Loucy (cell line): ENCODE data around the gene ANO10.
A peak's percentile ranks its signal among the peaks of the same experiment; 100 is the strongest.

Experiments
- H2AFZ ChIP-seq: fragments of 200-600 bp; sonication (generic); 2 replicates; pipeline ENCODE4 v1.6.0; 2016; ENCODE audit warnings: antibody characterized with exemption, mild to moderate bottlenecking, low read length, moderate library complexity
- H3F3A ChIP-seq: fragments of 200-600 bp; 2 replicates; pipeline ENCODE4 v1.6.0; 2016; ENCODE audit warnings: antibody characterized with exemption, low read depth, mild to moderate bottlenecking
- H3K27me3 ChIP-seq: fragments of 200-600 bp; sonication (generic); 2 replicates; pipeline ENCODE4 v1.6.1; 2014; ENCODE audit warnings: low read length, mild to moderate bottlenecking; ENCODE audit not compliant: insufficient read depth, poor library complexity, severe bottlenecking
- H3K36me3 ChIP-seq: fragments of 200-600 bp; sonication (generic); 2 replicates; pipeline ENCODE4 v1.6.1; 2016; ENCODE audit warnings: low read length; ENCODE audit not compliant: insufficient read depth
- H3K4me1 ChIP-seq: fragments of 200-600 bp; sonication (generic); 2 replicates; pipeline ENCODE4 v1.5.1; 2014; ENCODE audit warnings: low read length, mild to moderate bottlenecking; ENCODE audit not compliant: insufficient read depth, poor library complexity, severe bottlenecking
- H3K4me2 ChIP-seq: fragments of 200-600 bp; sonication (generic); 2 replicates; pipeline ENCODE4 v1.6.0; 2014; ENCODE audit warnings: antibody characterized with exemption, low read length, low read depth, mild to moderate bottlenecking; ENCODE audit not compliant: poor library complexity, severe bottlenecking
- H3K4me3 ChIP-seq: fragments of 200-600 bp; sonication (generic); 2 replicates; pipeline ENCODE4 v1.5.1; 2014; ENCODE audit warnings: low read length, mild to moderate bottlenecking, mixed read lengths; ENCODE audit not compliant: poor library complexity, severe bottlenecking
- H3K79me2 ChIP-seq: fragments of 200-600 bp; sonication (generic); 2 replicates; pipeline ENCODE4 v1.6.1; 2014; ENCODE audit warnings: low read length; ENCODE audit not compliant: insufficient read depth
- H3K9ac ChIP-seq: fragments of 200-600 bp; sonication (generic); 2 replicates; pipeline ENCODE4 v1.6.0; 2014; ENCODE audit warnings: mild to moderate bottlenecking, low read depth, low read length, moderate library complexity; ENCODE audit not compliant: poor library complexity, severe bottlenecking
- H3K9me2 ChIP-seq: fragments of 200-600 bp; sonication (generic); replicated peaks from 2 replicates; pipeline ENCODE4 v1.6.1; 2016; ENCODE audit warnings: low read depth, low read length, mixed read lengths
- H3K9me3 ChIP-seq: fragments of 200-600 bp; sonication (generic); 2 replicates; pipeline ENCODE4 v1.6.1; 2014; ENCODE audit warnings: mild to moderate bottlenecking, antibody characterized with exemption, low read length, low read depth; ENCODE audit not compliant: insufficient read depth
- H4K20me1 ChIP-seq: fragments of 200-600 bp; sonication (generic); 2 replicates; pipeline ENCODE4 v1.6.0; 2014; ENCODE audit warnings: antibody characterized with exemption, low read length, mild to moderate bottlenecking; ENCODE audit not compliant: insufficient read depth, poor library complexity, severe bottlenecking
- CTCF ChIP-seq: fragments of 200-600 bp; sonication (generic); conservative IDR thresholded peaks from 2 replicates; pipeline ENCODE4 v1.5.1; 2014; ENCODE audit warnings: mild to moderate bottlenecking, antibody characterized with exemption, low read length
- EZH2phosphoT487 ChIP-seq: fragments of 200-600 bp; IDR thresholded peaks from 2 replicates; pipeline ENCODE4 v1.6.1; 2018; ENCODE audit warnings: antibody characterized with exemption, mild to moderate bottlenecking, moderate library complexity, borderline replicate concordance

Gene ANO10

GRCh38 chr3:43400167-43400566 lies 221.6 kb downstream of the ANO10 start:
- no peak overlapping the region for H3K4me2 ChIP-seq

GRCh38 chr3:43399034-43399433 lies 222.8 kb downstream of the ANO10 start:
- TF ChIP-seq EZH2phosphoT487 (no peak), CTCF (no peak)
- no peak overlapping the region for H3K4me3 ChIP-seq
- H2AFZ ChIP-seq, result no peak overlapping the region
- H3K36me3 ChIP-seq, result no peaks in the 10 kb centered on the region
- H4K20me1 ChIP-seq, result no peaks in the 10 kb centered on the region
- no peaks in the 10 kb centered on the region for H3K79me2 ChIP-seq
- no peaks in the 10 kb centered on the region for H3K27me3 ChIP-seq
- peaks cover 7% of the 10 kb centered on the region; the same call in 1 of the 2 replicates for H3F3A ChIP-seq
- H3K9ac ChIP-seq, result no peak overlapping the region
- no peaks in the 10 kb centered on the region for H3K9me3 ChIP-seq
- no peaks in the 10 kb centered on the region for H3K9me2 ChIP-seq
- H3K4me2 ChIP-seq, result no peak overlapping the region
- peaks cover 4% of the 10 kb centered on the region for H3K4me1 ChIP-seq

More at GRCh38 chr3:43400167-43400566, 221.6 kb downstream of the ANO10 start:
- Histone ChIP-seq H3K9me2 (no peaks in the 10 kb centered on the region), H4K20me1 (no peaks in the 10 kb centered on the region), H3K4me1 (no peaks in the 10 kb centered on the region), H2AFZ (no peak overlapping the region), H3K36me3 (no peaks in the 10 kb centered on the region), H3K4me3 (no peak overlapping the region), H3K27me3 (no peaks in the 10 kb centered on the region), H3K9ac (no peak overlapping the region), H3K9me3 (no peaks in the 10 kb centered on the region), H3F3A (peaks cover 4% of the 10 kb centered on the region; the same call in 1 of the 2 replicates), H3K79me2 (no peaks in the 10 kb centered on the region)
- TF ChIP-seq EZH2phosphoT487 (no peak), CTCF (no peak)

GRCh38 chr3:43394041-43394554 lies 227.7 kb downstream of the ANO10 start:
- no peaks in the 10 kb centered on the region for H3K9me3 ChIP-seq
- no peaks in the 10 kb centered on the region for H3K27me3 ChIP-seq
- peaks cover 7% of the 10 kb centered on the region; the same call in 1 of the 2 replicates for H3F3A ChIP-seq
- H3K4me1 ChIP-seq, result peaks cover 36% of the 10 kb centered on the region
- H3K79me2 ChIP-seq, result no peaks in the 10 kb centered on the region
- no peaks in the 10 kb centered on the region for H3K9me2 ChIP-seq
- H3K9ac ChIP-seq, result no peak overlapping the region
- H3K4me2 ChIP-seq, result peak overlapping the region; percentile 49
- no peak overlapping the region for H3K4me3 ChIP-seq
- H4K20me1 ChIP-seq, result no peaks in the 10 kb centered on the region
- H2AFZ ChIP-seq, result no peak overlapping the region
- no peaks in the 10 kb centered on the region for H3K36me3 ChIP-seq
- no peak for TF ChIP-seq CTCF
- no peak for TF ChIP-seq EZH2phosphoT487
